SK-N-SH (cell line): ENCODE measurements around the gene ACAP2. TPM values are rescaled to one million over a fixed set of nuclear protein-coding genes. Genes with fewer than 3 reads are reported as not detected.

Source experiments
- CTCF ChIA-PET: fragments of 300-600, 350-600 bp; formaldehyde crosslinking; extraction: SDS; loops from one replicate; lab custom pipeline; 2021; lab: Yijun Ruan, JAX
- POLR2A ChIA-PET: fragments of 350-600 bp; sonication (Branson Sonifier 250); formaldehyde crosslinking; extraction: SDS; loops from one replicate; lab custom pipeline; 2020; ENCODE audit warnings: antibody characterized with exemption, inconsistent platforms; lab: Yijun Ruan, JAX
- DNase-seq: peaks from one replicate; pipeline ENCODE4 v3.0.0; 2012
- H2AFZ ChIP-seq: fragments of 200-600 bp; sonication (generic); 2 replicates; pipeline ENCODE4 v1.8.1; 2016; ENCODE audit warnings: antibody characterized with exemption, mild to moderate bottlenecking, low read depth
- H3F3A ChIP-seq: fragments of 200-600 bp; sonication (generic); replicated peaks from 2 replicates; pipeline ENCODE3; 2016; ENCODE audit warnings: antibody characterized with exemption, mild to moderate bottlenecking; ENCODE audit not compliant: insufficient read depth
- H3K27ac ChIP-seq, 2 experiments: fragments of 200-500 bp in 1 of 2; fragments of 200-600 bp in 1 of 2; sonication (Bioruptor generic) in 1 of 2; sonication (generic), shearing (Covaris generic) in 1 of 2; 2 replicates each; pipeline versions ENCODE4 v1.5.1 to v1.6.1; 2014 to 2016; ENCODE audit warnings: low read depth in 2 of 2, inconsistent platforms in 1 of 2, low read length in 1 of 2, mild to moderate bottlenecking in 1 of 2, mixed read lengths in 1 of 2
- H3K27me3 ChIP-seq: fragments of 200-600 bp; sonication (generic), shearing (Covaris generic); 2 replicates; pipeline ENCODE4 v1.6.1; 2016; ENCODE audit warnings: mixed run types; ENCODE audit not compliant: insufficient read depth
- H3K36me3 ChIP-seq, 2 experiments: fragments of 200-500 bp in 1 of 2; fragments of 200-600 bp in 1 of 2; sonication (Bioruptor generic) in 1 of 2; sonication (generic) in 1 of 2; replicated peaks in 1 of 2; 2 replicates each; pipeline versions ENCODE3 to v1.5.1; 2014 to 2016; ENCODE audit warnings: low read length in 1 of 2, mild to moderate bottlenecking in 1 of 2; ENCODE audit not compliant: insufficient read depth in 2 of 2, control insufficient read depth in 1 of 2
- H3K4me1 ChIP-seq, 2 experiments: fragments of 200-500 bp in 1 of 2; fragments of 200-600 bp in 1 of 2; sonication (Bioruptor generic) in 1 of 2; sonication (generic), shearing (Covaris generic) in 1 of 2; 2 replicates each; pipeline versions ENCODE4 v1.5.1 to v1.6.1; 2014 to 2016; ENCODE audit warnings: low read depth in 1 of 2, low read length in 1 of 2, mixed run types in 1 of 2; ENCODE audit not compliant: insufficient read depth in 2 of 2, control insufficient read depth in 1 of 2
- H3K4me2 ChIP-seq: fragments of 200-600 bp; sonication (generic), shearing (Covaris generic); 2 replicates; pipeline ENCODE4 v1.6.1; 2017; ENCODE audit warnings: mixed run types
- H3K4me3 ChIP-seq, 2 experiments: fragments of 200-500 bp in 1 of 2; fragments of 200-600 bp in 1 of 2; sonication (Bioruptor generic) in 1 of 2; sonication (generic), shearing (Covaris generic) in 1 of 2; 2 replicates each; pipeline versions ENCODE4 v1.5.1 to v1.8.1; 2014 to 2016; ENCODE audit warnings: low read depth in 2 of 2, inconsistent platforms in 1 of 2, low read length in 1 of 2, mild to moderate bottlenecking in 1 of 2, mixed read lengths in 1 of 2, moderate library complexity in 1 of 2
- H3K79me2 ChIP-seq: fragments of 200-600 bp; sonication (generic); 2 replicates; pipeline ENCODE4 v1.8.1; 2017; ENCODE audit warnings: mild to moderate bottlenecking; ENCODE audit not compliant: insufficient read depth
- H3K9ac ChIP-seq: fragments of 200-600 bp; sonication (generic); 2 replicates; pipeline ENCODE4 v1.6.1; 2017; ENCODE audit warnings: mixed run types
- H3K9me2 ChIP-seq: fragments of 200-600 bp; sonication (generic); 2 replicates; pipeline ENCODE4 v1.6.1; 2017; ENCODE audit warnings: mixed run types
- H3K9me3 ChIP-seq: fragments of 200-600 bp; sonication (generic); 2 replicates; pipeline ENCODE4 v1.6.1; 2017; ENCODE audit warnings: mixed run types, mild to moderate bottlenecking, moderate library complexity
- H4K20me1 ChIP-seq: fragments of 200-600 bp; sonication (generic); 2 replicates; pipeline ENCODE4 v1.6.1; 2017; ENCODE audit warnings: mild to moderate bottlenecking, mixed run types; ENCODE audit not compliant: insufficient read depth
- CHD2 ChIP-seq: fragments of 150-350 bp; IDR thresholded peaks from 2 replicates; pipeline ENCODE4 v1.6.1; 2018; ENCODE audit warnings: low read length; ENCODE audit not compliant: partially characterized antibody
- EZH2phosphoT487 ChIP-seq: fragments of 200-600 bp; sonication (generic); IDR thresholded peaks from 2 replicates; pipeline ENCODE4 v1.6.1; 2017; ENCODE audit warnings: low read depth, mixed run types, mild to moderate bottlenecking, antibody characterized with exemption, moderate library complexity, borderline replicate concordance
- GATA2 ChIP-seq: sonication (generic); formaldehyde crosslinking; IDR thresholded peaks from 2 replicates; pipeline ENCODE4 v1.5.0; 2020; ENCODE audit warnings: mild to moderate bottlenecking, missing genetic modification reagents
- JUND ChIP-seq: IDR thresholded peaks from 2 replicates; pipeline ENCODE4 v1.4.0; 2012
- MEF2A ChIP-seq: IDR thresholded peaks from 2 replicates; pipeline ENCODE4 v1.4.0; 2012; ENCODE audit warnings: low read depth, borderline replicate concordance
- RFX5 ChIP-seq: IDR thresholded peaks from 2 replicates; pipeline ENCODE4 v1.6.1; 2012; ENCODE audit warnings: mild to moderate bottlenecking, improper control_type of control experiment, low read length
- TAF1 ChIP-seq: IDR thresholded peaks from 2 replicates; pipeline ENCODE4 v1.6.1; 2012; ENCODE audit warnings: low read depth, mild to moderate bottlenecking, low read length, moderate library complexity, borderline replicate concordance
- WGBS: methylation state at CpG from one replicate; pipeline ENCODE4 v1.1.6; 2017; ENCODE audit warnings: low lambda C conversion rate; 5-methylcytosine and 5-hydroxymethylcytosine counted together
- polyA plus RNA-seq, 3 experiments: library from polyadenylated mRNA; depleted of rRNA; stranded (reverse); fragments of >200 nt; gene quantifications; 2 replicates each; pipeline ENCODE4 v1.2.3, GENCODE V29; 2012
- TF ChIP-seq, protein P1 (sequence below): fragments of 150-350 bp; IDR thresholded peaks from 2 replicates; pipeline ENCODE4 v1.6.1; 2017; ENCODE audit warnings: antibody characterized with exemption, low read length, low read depth, borderline replicate concordance
- TF ChIP-seq, protein P2 (sequence below): fragments of 200-600 bp; sonication (generic); IDR thresholded peaks from 2 replicates; pipeline ENCODE4 v1.6.1; 2017; ENCODE audit warnings: antibody characterized with exemption, mild to moderate bottlenecking, moderate library complexity
- TF ChIP-seq, protein P3 (sequence below): IDR thresholded peaks from 2 replicates; pipeline ENCODE4 v1.6.1; 2012; ENCODE audit warnings: mild to moderate bottlenecking, low read depth, low read length, moderate library complexity
- TF ChIP-seq, protein P4 (sequence below): IDR thresholded peaks from 2 replicates; pipeline ENCODE4 v1.4.0; 2012; ENCODE audit warnings: low read depth

The ACAP2 gene
- polyA plus RNA-seq, 1 of the 3 experiments (the other 2 are of a cell fraction), result 6.8 TPM

DNA sequence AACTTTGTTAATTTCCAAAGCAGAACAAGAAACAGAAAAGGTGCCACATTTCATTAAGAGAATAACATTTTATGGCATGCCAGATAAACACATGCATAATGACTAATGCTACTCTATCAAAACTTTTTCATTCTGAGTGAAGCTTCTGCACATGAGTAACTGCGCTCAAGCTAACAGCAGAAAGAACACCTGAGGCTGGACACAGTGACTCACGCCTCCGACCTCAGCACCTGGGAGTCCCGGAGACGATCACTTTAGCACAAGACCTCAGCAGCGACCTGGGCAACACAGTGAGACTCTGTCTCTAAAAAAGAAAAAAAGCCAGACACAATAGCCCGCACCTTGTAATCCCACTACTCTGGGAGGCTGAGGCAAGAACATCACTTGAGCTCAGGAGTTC is 70.6 kb downstream of the ACAP2 start:
- 99% methylated on average over 7 of the region's 7 CpGs for WGBS

More for the DNA sequence above, 70.6 kb downstream of the ACAP2 start:
- Histone ChIP-seq H3K9ac (no peak overlapping the region), H2AFZ (no peak overlapping the region), H3K4me3 (no peak overlapping the region), H3K27me3 (no peaks in the 10 kb centered on the region), H3K9me3 (no peaks in the 10 kb centered on the region), H3K4me1 (no peaks in the 10 kb centered on the region), H3K27ac (no peak overlapping the region), H3K4me2 (no peak overlapping the region), H3K36me3 (peaks cover 0 to 23% of the 10 kb centered on the region in 2 experiments), H3K9me2 (no peaks in the 10 kb centered on the region), H3K79me2 (peaks cover 13% of the 10 kb centered on the region), H3F3A (peaks cover under 1% of the 10 kb centered on the region), H4K20me1 (no peaks in the 10 kb centered on the region)
- ChIA-PET CTCF (interaction anchor here (0.7 to 1.6 kb wide), 2 partner anchors 19 to 101 kb away, joined by 3 read pairs; partner anchors contain the start of gene XXYLT1), POLR2A (no interaction called here)
- no peak for TF ChIP-seq TAF1
- TF ChIP-seq, protein P1, sequence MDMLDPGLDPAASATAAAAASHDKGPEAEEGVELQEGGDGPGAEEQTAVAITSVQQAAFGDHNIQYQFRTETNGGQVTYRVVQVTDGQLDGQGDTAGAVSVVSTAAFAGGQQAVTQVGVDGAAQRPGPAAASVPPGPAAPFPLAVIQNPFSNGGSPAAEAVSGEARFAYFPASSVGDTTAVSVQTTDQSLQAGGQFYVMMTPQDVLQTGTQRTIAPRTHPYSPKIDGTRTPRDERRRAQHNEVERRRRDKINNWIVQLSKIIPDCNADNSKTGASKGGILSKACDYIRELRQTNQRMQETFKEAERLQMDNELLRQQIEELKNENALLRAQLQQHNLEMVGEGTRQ, result no peak
- no peak for TF ChIP-seq GATA2 (CRISPR knock-in tag)
- no peak for TF ChIP-seq JUND
- TF ChIP-seq, protein P2, sequence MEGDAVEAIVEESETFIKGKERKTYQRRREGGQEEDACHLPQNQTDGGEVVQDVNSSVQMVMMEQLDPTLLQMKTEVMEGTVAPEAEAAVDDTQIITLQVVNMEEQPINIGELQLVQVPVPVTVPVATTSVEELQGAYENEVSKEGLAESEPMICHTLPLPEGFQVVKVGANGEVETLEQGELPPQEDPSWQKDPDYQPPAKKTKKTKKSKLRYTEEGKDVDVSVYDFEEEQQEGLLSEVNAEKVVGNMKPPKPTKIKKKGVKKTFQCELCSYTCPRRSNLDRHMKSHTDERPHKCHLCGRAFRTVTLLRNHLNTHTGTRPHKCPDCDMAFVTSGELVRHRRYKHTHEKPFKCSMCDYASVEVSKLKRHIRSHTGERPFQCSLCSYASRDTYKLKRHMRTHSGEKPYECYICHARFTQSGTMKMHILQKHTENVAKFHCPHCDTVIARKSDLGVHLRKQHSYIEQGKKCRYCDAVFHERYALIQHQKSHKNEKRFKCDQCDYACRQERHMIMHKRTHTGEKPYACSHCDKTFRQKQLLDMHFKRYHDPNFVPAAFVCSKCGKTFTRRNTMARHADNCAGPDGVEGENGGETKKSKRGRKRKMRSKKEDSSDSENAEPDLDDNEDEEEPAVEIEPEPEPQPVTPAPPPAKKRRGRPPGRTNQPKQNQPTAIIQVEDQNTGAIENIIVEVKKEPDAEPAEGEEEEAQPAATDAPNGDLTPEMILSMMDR, result no peak
- TF ChIP-seq, protein P3, sequence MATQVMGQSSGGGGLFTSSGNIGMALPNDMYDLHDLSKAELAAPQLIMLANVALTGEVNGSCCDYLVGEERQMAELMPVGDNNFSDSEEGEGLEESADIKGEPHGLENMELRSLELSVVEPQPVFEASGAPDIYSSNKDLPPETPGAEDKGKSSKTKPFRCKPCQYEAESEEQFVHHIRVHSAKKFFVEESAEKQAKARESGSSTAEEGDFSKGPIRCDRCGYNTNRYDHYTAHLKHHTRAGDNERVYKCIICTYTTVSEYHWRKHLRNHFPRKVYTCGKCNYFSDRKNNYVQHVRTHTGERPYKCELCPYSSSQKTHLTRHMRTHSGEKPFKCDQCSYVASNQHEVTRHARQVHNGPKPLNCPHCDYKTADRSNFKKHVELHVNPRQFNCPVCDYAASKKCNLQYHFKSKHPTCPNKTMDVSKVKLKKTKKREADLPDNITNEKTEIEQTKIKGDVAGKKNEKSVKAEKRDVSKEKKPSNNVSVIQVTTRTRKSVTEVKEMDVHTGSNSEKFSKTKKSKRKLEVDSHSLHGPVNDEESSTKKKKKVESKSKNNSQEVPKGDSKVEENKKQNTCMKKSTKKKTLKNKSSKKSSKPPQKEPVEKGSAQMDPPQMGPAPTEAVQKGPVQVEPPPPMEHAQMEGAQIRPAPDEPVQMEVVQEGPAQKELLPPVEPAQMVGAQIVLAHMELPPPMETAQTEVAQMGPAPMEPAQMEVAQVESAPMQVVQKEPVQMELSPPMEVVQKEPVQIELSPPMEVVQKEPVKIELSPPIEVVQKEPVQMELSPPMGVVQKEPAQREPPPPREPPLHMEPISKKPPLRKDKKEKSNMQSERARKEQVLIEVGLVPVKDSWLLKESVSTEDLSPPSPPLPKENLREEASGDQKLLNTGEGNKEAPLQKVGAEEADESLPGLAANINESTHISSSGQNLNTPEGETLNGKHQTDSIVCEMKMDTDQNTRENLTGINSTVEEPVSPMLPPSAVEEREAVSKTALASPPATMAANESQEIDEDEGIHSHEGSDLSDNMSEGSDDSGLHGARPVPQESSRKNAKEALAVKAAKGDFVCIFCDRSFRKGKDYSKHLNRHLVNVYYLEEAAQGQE, result no peak
- TF ChIP-seq MEF2A, result no peak
- no peak for TF ChIP-seq RFX5
- TF ChIP-seq EZH2phosphoT487, result no peak
- no peak for TF ChIP-seq CHD2
- TF ChIP-seq, protein P4, sequence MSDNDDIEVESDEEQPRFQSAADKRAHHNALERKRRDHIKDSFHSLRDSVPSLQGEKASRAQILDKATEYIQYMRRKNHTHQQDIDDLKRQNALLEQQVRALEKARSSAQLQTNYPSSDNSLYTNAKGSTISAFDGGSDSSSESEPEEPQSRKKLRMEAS, result no peak
- DNase-seq, result no peak
